Measurements from ENCODE around the gene SPIRE1.
"Not testable (repeated sequence)": the region's sequence is repeated elsewhere in the genome, so short reads cannot be mapped to it uniquely, and the experiment has no call there.

SPIRE1 gene

GRCh38 chr18:12658426-12659138 is 675 bp upstream of the SPIRE1 start:
- TF ChIP-seq POLR2A (IDR thresholded peaks at IDR 0.05; ENCODE audit: low read depth, low read length), result no peak
- no peak for DNase-seq (ENCODE audit: insufficient read length, low spot score)
- FAIRE-seq, result peak; percentile 50

- FAIRE-seq, result no peak
Measured at GRCh38 chr18:12656938-12657683, 796 bp downstream of the SPIRE1 start.

DNA sequence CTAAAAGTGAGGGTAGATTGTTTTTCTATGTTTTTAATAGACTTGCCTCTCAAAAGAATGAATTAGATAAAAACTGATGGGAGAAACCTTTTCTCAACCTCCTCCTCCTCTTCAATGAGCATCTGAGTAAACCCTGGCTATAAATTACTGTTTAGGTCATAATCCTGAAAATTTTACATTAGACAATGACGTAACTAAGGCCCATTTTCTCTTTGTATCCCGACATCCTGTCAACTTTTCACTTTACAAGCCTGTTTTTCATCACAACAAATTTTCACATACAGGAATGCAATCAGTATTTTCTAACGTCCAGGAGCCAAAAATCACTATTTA is 1.3 kb downstream of the SPIRE1 start:
- TF ChIP-seq POLR2A (IDR thresholded peaks at IDR 0.05; ENCODE audit: low read depth, low read length), result no peak
- DNase-seq (ENCODE audit: insufficient read length, low spot score) (peak; percentile 15), FAIRE-seq (peak; percentile 76)

More at GRCh38 chr18:12656938-12657683, 796 bp downstream of the SPIRE1 start:
- DNase-seq (ENCODE audit: insufficient read length, low spot score), result peak; percentile 21
- 0 out of 2 replicates have a peak, but pooled peaks have one; percentile 23 for TF ChIP-seq POLR2A (IDR thresholded peaks at IDR 0.05; ENCODE audit: low read depth, low read length)

DNA sequence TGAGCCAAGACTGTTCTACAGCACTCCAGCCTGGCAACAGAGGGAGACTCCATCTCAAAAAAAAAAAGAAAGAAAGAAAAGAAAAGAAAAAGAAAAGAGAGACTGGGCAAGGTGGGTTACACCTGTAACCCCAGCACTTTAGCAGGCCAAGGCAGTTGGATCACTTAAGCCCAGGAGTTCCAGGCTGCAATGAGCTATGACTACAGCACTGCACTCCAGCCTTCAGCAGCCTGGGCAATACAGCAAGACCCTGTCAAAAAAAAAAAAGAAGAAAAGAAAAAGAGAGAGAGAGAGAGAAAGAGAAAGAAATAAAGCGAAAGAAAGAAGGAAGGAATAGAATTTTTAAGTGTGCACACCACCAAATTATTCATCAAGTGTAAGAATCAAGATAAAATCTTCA is 2.9 kb downstream of the SPIRE1 start:
- TF ChIP-seq POLR2A (IDR thresholded peaks at IDR 0.05; ENCODE audit: low read depth, low read length), result no peak

GRCh38 chr18:12652861-12653401 is 5.0 kb downstream of the SPIRE1 start:
- peak; percentile 53 for DNase-seq (ENCODE audit: insufficient read length, low spot score)
- FAIRE-seq, result peak; percentile 97
- no peak for TF ChIP-seq POLR2A (IDR thresholded peaks at IDR 0.05; ENCODE audit: low read depth, low read length)

More for the DNA sequence above, 2.9 kb downstream of the SPIRE1 start:
- DNase-seq (ENCODE audit: insufficient read length, low spot score) (no peak), FAIRE-seq (no peak)

GRCh38 chr18:12651651-12652050 is 6.3 kb downstream of the SPIRE1 start:
- no peak for DNase-seq (ENCODE audit: insufficient read length, low spot score)
- FAIRE-seq, result no peak
- TF ChIP-seq POLR2A (IDR thresholded peaks at IDR 0.05; ENCODE audit: low read depth, low read length), result no peak

DNA sequence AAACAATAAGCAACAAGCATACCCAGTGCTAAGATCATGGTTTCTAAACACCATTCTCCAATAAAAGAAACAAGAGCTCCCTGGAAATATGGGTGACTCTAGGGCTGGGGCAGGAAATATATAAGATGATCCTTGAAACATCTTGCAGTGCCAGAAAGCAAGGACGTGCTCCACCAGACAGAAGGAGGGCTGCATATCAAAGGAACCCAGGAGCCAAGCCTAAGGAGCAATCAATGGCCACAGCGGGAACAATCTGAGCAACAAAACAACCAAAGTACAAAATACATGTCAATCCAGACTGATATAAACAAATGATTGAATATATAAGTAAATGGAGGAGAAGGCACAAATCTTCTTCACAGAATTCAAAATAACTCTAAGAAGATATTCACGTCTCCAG is 10.1 kb downstream of the SPIRE1 start:
- FAIRE-seq (no peak), DNase-seq (ENCODE audit: insufficient read length, low spot score) (no peak)
- TF ChIP-seq POLR2A (IDR thresholded peaks at IDR 0.05; ENCODE audit: low read depth, low read length), result no peak

DNA sequence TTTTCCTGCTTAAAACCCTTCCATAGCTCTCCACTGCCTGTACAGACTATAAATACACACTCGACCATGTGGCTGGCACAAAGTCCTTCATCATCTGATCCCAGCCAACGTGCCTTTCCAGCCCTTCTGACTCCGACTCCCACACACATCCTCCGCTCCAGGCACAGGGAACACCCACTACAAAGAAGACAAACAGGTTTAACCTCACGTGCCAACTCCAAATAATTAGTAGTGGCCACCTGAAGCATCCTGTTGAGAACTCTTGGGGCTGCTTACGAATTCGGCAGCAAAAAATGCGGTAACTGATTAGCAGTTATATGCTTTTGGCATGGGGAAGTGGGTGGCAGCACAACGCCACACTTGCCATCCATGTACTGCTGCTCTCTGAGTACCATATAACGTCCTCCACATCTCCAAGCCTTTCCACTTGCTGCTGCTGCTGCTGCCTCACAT is 12.1 kb downstream of the SPIRE1 start:
- FAIRE-seq, result peak; percentile 43
- DNase-seq (ENCODE audit: insufficient read length, low spot score), result no peak

GRCh38 chr18:12645254-12645653 is 12.7 kb downstream of the SPIRE1 start:
- DNase-seq (ENCODE audit: insufficient read length, low spot score), result no peak
- TF ChIP-seq POLR2A (IDR thresholded peaks at IDR 0.05; ENCODE audit: low read depth, low read length), result no peak
- FAIRE-seq, result peak; percentile 64

More for the DNA sequence above, 12.1 kb downstream of the SPIRE1 start:
- TF ChIP-seq POLR2A (IDR thresholded peaks at IDR 0.05; ENCODE audit: low read depth, low read length), result no peak

DNA sequence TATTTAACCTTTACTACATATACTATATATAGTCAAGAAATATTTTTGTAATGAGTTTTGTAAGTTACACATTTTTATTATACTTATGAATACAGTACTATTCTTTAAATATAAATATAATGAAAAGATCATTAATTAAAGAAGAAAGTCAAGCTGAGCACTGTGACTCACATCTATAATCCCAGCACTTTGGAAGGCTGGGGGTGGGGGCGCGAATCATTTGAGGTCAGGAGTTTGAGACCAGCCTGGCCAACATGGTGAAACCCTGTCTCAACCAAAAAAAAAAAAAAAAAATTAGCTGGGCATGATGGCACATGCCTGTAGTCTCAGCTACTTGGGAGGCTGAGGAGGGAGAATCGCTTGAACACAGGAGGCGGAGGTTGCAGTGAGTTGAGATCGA is 14.2 kb downstream of the SPIRE1 start:
- DNase-seq (ENCODE audit: insufficient read length, low spot score); FAIRE-seq: not testable (repeated sequence)

GRCh38 chr18:12640881-12641200 is 17.1 kb downstream of the SPIRE1 start:
- DNase-seq (ENCODE audit: insufficient read length, low spot score), result no peak
- no peak for TF ChIP-seq POLR2A (IDR thresholded peaks at IDR 0.05; ENCODE audit: low read depth, low read length)
- FAIRE-seq, result no peak

- peak; percentile 17 for DNase-seq (ENCODE audit: insufficient read length, low spot score)
- no peak for TF ChIP-seq POLR2A (IDR thresholded peaks at IDR 0.05; ENCODE audit: low read depth, low read length)
- peak; percentile 99 for FAIRE-seq
Measured at GRCh38 chr18:12639990-12640880, 17.7 kb downstream of the SPIRE1 start.

DNA sequence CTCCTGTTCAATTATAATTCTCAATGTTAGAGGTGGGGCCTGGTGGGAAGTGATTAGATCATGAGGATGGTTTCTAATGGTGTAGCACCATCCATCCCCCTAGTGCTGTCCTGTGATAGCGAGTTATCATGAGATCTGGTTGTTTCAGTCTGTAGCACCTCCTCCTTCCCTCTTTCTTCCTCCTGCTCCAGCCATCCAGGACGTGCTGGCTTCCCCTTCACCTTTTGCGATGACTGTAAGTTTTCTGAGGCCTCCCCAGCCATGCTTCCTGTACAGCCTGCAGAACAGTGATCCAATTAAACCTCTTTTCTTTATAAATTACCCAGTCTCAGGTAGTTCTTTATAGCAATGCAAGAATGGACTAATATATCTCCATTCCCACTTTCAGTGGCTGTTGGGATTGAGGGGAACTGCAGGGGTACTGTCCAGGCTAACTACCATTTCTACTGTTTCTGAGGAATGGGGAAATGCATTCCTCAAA is 19.2 kb downstream of the SPIRE1 start:
- FAIRE-seq, result peak; percentile 58
- DNase-seq (ENCODE audit: insufficient read length, low spot score), result no peak
- no peak for TF ChIP-seq POLR2A (IDR thresholded peaks at IDR 0.05; ENCODE audit: low read depth, low read length)
